Astrocyte (in vitro differentiated cells and primary cell): Measurements from ENCODE around the gene CYLD. TPM values are rescaled to one million over a fixed set of nuclear protein-coding genes. Genes with fewer than 3 reads are reported as not detected.

Experiments
- DNase-seq: peaks from one replicate; pipeline ENCODE4 v3.0.0-alpha.2; 2010; ENCODE audit warnings: low read depth
- FAIRE-seq: peaks from 2 replicates; lab custom pipeline; 2011; peaks lifted over from hg19 to GRCh38; lab: Jason Lieb, UNC
- H2AFZ ChIP-seq: 2 replicates; pipeline ENCODE4 v1.6.0; 2012; ENCODE audit warnings: low read depth, low read length, inconsistent platforms
- H3K27ac ChIP-seq: 2 replicates; pipeline ENCODE4 v1.5.1; 2011; ENCODE audit warnings: low read depth, low read length, inconsistent platforms
- H3K27me3 ChIP-seq: 2 replicates; pipeline ENCODE4 v1.6.0; 2011; ENCODE audit warnings: low read length, inconsistent platforms; ENCODE audit not compliant: insufficient read depth
- H3K36me3 ChIP-seq: 2 replicates; pipeline ENCODE4 v1.5.1; 2011; ENCODE audit warnings: low read length, inconsistent platforms; ENCODE audit not compliant: insufficient read depth
- H3K4me1 ChIP-seq: 2 replicates; pipeline ENCODE4 v1.5.1; 2011; ENCODE audit warnings: low read length, inconsistent platforms; ENCODE audit not compliant: insufficient read depth
- H3K4me2 ChIP-seq: 2 replicates; pipeline ENCODE4 v1.6.0; 2012; ENCODE audit warnings: low read length, inconsistent platforms
- H3K4me3 ChIP-seq: 2 replicates; pipeline ENCODE4 v1.5.1; 2011; ENCODE audit warnings: low read depth, mild to moderate bottlenecking, low read length, inconsistent platforms; ENCODE audit not compliant: insufficient read depth
- H3K79me2 ChIP-seq: 2 replicates; pipeline ENCODE4 v1.6.0; 2012; ENCODE audit warnings: mild to moderate bottlenecking, low read length, inconsistent platforms; ENCODE audit not compliant: insufficient read depth
- H3K9ac ChIP-seq: 2 replicates; pipeline ENCODE4 v1.6.0; 2012; ENCODE audit warnings: mild to moderate bottlenecking, low read length, inconsistent platforms
- H3K9me3 ChIP-seq: 2 replicates; pipeline ENCODE4 v1.5.1; 2012; ENCODE audit warnings: low read depth, mild to moderate bottlenecking, low read length, inconsistent platforms; ENCODE audit not compliant: insufficient read depth
- H4K20me1 ChIP-seq: 2 replicates; pipeline ENCODE4 v1.6.0; 2012; ENCODE audit warnings: low read length, inconsistent platforms; ENCODE audit not compliant: insufficient read depth
- H3K27ac Mint-ChIP-seq: one replicate; pipeline ENCODE4 v1.8.0; 2021; ENCODE audit warnings: mild to moderate bottlenecking, mixed read lengths; ENCODE audit not compliant: unreplicated experiment
- H3K27me3 Mint-ChIP-seq: one replicate; pipeline ENCODE4 v1.8.0; 2021; ENCODE audit warnings: low read depth, mixed read lengths; ENCODE audit not compliant: unreplicated experiment
- H3K36me3 Mint-ChIP-seq: one replicate; pipeline ENCODE4 v1.8.0; 2021; ENCODE audit warnings: low read depth, mixed read lengths; ENCODE audit not compliant: unreplicated experiment
- H3K4me1 Mint-ChIP-seq: one replicate; pipeline ENCODE4 v1.8.0; 2021; ENCODE audit warnings: low read depth, mixed read lengths; ENCODE audit not compliant: unreplicated experiment
- H3K4me3 Mint-ChIP-seq: one replicate; pipeline ENCODE4 v1.8.0; 2021; ENCODE audit warnings: mild to moderate bottlenecking, moderate library complexity, mixed read lengths; ENCODE audit not compliant: unreplicated experiment
- H3K9me3 Mint-ChIP-seq: one replicate; pipeline ENCODE4 v1.8.0; 2021; ENCODE audit warnings: mild to moderate bottlenecking, mixed read lengths; ENCODE audit not compliant: unreplicated experiment
- EZH2 ChIP-seq: IDR thresholded peaks from 2 replicates; pipeline ENCODE4 v1.6.1; 2012; ENCODE audit warnings: mild to moderate bottlenecking, low read length, inconsistent platforms; ENCODE audit not compliant: insufficient read depth
- total RNA-seq: library from RNA; stranded (reverse); gene quantifications from 2 replicates; pipeline ENCODE4 v1.2.1, GENCODE V29; 2021
- TF ChIP-seq, protein P1 (sequence below): IDR thresholded peaks from 2 replicates; pipeline ENCODE4 v1.5.1; 2011; ENCODE audit warnings: low read depth, mild to moderate bottlenecking, inconsistent platforms, low read length, moderate library complexity; ENCODE audit not compliant: insufficient read depth

Gene CYLD
- total RNA-seq, 1 donor from 2014 or later: 34.2 TPM

DNA sequence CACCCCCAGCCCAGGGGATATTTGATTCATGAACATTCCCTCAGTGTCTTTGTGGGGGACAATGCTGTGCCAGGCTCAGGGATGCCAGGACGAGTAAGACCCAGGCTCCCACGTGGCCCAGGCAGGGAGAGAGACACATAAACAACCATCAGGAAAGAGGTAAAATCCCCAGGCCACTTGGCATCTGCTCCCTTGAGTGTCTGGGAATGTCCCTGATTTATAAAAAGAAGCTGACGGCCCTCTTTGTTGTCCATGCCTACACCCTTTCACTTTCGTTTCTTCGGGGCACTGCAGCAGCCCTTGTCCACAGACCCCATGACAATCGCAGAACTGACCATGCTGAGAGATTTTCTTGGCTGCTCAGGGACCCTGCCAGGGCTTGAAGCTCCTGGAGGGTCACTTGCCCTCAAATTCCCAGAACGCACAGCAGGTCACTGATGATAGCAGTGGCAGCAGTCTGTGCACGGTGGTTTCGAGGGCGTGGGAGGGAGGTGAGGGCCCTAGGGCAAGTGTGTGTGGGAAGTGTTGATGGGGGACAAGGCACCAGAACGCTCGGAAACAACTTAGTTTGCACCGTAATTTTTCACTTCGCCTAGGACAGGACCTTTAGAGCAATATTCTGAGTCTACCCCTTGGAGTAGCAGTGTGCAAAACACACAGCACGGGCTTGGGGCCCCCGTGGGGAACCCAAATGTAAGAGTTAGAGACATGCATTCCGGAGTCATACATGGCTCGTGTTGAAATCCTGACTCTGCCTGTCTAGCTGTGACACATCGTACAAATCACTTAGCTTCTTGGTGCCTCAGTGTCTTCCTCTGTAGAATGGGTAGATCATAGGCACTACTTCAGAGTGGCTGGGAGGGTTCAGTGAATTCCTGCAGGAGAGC is 43.8 kb upstream of the CYLD start:
- H3K4me1 Mint-ChIP-seq: peaks cover 9% of the 10 kb centered on the region
- H3K4me3 ChIP-seq: peak overlapping the region; percentile 32
- no peak overlapping the region for H3K27ac Mint-ChIP-seq
- no peaks in the 10 kb centered on the region for H3K36me3 Mint-ChIP-seq
- peaks cover 4% of the 10 kb centered on the region for H3K9me3 Mint-ChIP-seq
- H3K4me1 ChIP-seq: no peaks in the 10 kb centered on the region
- no peaks in the 10 kb centered on the region for H3K36me3 ChIP-seq
- no peak overlapping the region for H3K4me3 Mint-ChIP-seq
- H3K79me2 ChIP-seq: no peaks in the 10 kb centered on the region
- no peaks in the 10 kb centered on the region for H3K9me3 ChIP-seq
- FAIRE-seq (no peak), DNase-seq (peak; percentile 34)
- peak overlapping the region; percentile 82 for H3K4me2 ChIP-seq
- peaks cover 5% of the 10 kb centered on the region for H3K27me3 ChIP-seq
- H3K27me3 Mint-ChIP-seq: peaks cover 25% of the 10 kb centered on the region
- no peaks in the 10 kb centered on the region for H4K20me1 ChIP-seq
- H3K27ac ChIP-seq: no peak overlapping the region
- peak overlapping the region; percentile 86 for H2AFZ ChIP-seq
- TF ChIP-seq EZH2: no peak
- TF ChIP-seq, protein P1, sequence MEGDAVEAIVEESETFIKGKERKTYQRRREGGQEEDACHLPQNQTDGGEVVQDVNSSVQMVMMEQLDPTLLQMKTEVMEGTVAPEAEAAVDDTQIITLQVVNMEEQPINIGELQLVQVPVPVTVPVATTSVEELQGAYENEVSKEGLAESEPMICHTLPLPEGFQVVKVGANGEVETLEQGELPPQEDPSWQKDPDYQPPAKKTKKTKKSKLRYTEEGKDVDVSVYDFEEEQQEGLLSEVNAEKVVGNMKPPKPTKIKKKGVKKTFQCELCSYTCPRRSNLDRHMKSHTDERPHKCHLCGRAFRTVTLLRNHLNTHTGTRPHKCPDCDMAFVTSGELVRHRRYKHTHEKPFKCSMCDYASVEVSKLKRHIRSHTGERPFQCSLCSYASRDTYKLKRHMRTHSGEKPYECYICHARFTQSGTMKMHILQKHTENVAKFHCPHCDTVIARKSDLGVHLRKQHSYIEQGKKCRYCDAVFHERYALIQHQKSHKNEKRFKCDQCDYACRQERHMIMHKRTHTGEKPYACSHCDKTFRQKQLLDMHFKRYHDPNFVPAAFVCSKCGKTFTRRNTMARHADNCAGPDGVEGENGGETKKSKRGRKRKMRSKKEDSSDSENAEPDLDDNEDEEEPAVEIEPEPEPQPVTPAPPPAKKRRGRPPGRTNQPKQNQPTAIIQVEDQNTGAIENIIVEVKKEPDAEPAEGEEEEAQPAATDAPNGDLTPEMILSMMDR: no peak
- peak overlapping the region; percentile 52 for H3K9ac ChIP-seq

DNA sequence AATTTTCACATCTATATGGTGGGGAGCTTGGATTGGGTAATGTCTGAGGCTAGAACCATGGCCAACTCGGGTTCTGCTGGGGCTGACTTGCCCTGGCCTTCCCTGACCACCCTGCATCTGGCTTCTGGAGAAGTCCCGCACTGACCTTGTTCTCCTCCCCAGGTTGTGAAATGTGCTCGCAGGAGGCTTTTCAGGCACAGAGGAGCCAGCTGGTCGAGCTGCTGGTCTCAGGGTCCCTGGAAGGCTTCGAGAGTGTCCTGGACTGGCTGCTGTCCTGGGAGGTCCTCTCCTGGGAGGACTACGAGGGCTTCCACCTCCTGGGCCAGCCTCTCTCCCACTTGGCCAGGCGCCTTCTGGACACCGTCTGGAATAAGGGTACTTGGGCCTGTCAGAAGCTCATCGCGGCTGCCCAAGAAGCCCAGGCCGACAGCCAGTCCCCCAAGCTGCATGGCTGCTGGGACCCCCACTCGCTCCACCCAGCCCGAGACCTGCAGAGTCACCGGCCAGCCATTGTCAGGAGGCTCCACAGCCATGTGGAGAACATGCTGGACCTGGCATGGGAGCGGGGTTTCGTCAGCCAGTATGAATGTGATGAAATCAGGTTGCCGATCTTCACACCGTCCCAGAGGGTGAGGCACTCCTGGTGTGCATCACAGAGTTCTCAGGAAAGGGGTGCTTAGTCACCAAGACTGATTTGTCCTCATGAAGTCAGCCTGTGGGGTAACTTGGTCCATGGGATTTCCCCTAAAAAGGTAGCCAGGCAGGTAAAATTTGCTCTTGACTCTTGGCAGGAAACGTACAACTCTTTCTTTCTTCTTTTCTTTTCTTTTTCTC is 42.3 kb upstream of the CYLD start:
- FAIRE-seq: no peak

More for the DNA sequence above, 42.3 kb upstream of the CYLD start:
- H3K4me1 Mint-ChIP-seq: peaks cover 9% of the 10 kb centered on the region
- no peaks in the 10 kb centered on the region for H3K36me3 ChIP-seq
- no peaks in the 10 kb centered on the region for H3K79me2 ChIP-seq
- H3K4me3 Mint-ChIP-seq: no peak overlapping the region
- no peaks in the 10 kb centered on the region for H4K20me1 ChIP-seq
- H3K4me1 ChIP-seq: no peaks in the 10 kb centered on the region
- H3K27me3 Mint-ChIP-seq: peaks cover 15% of the 10 kb centered on the region
- H3K27me3 ChIP-seq: peaks cover under 1% of the 10 kb centered on the region
- TF ChIP-seq, protein P1: no peak
- no peak for TF ChIP-seq EZH2
- no peak overlapping the region for H3K4me2 ChIP-seq
- H3K27ac ChIP-seq: no peak overlapping the region
- H3K9me3 ChIP-seq: peaks cover 7% of the 10 kb centered on the region
- no peak overlapping the region for H2AFZ ChIP-seq
- peaks cover 14% of the 10 kb centered on the region for H3K9me3 Mint-ChIP-seq
- peak; percentile 5 for DNase-seq
- H3K27ac Mint-ChIP-seq: no peak overlapping the region
- no peak overlapping the region for H3K9ac ChIP-seq
- no peak overlapping the region for H3K4me3 ChIP-seq
- H3K36me3 Mint-ChIP-seq: no peaks in the 10 kb centered on the region
